Gastroesophageal sphincter (tissue), 3 donors: Measurements from ENCODE around the gene BCL2.

Experiments
- EP300 ChIP-seq: sonication (generic); formaldehyde crosslinking; IDR thresholded peaks from one replicate; pipeline ENCODE4 v1.6.1; 2017; ENCODE audit warnings: antibody characterized with exemption, mild to moderate bottlenecking
- POLR2A ChIP-seq, 2 donors: fragments of 450-650 bp; IDR thresholded peaks; one replicate each; pipeline ENCODE4 v1.6.1; 2017; ENCODE audit warnings: antibody characterized with exemption in 2 of 2, mild to moderate bottlenecking in 2 of 2, moderate library complexity in 1 of 2
- POLR2AphosphoS5 ChIP-seq: sonication (generic); formaldehyde crosslinking; IDR thresholded peaks from one replicate; pipeline ENCODE4 v1.6.1; 2017; ENCODE audit warnings: antibody characterized with exemption
- TF ChIP-seq, protein P1 (sequence below), 4 experiments: fragments of 200-600 bp in 2 of 4; fragments of 450-650 bp in 2 of 4; sonication (generic) in 1 of 4; IDR thresholded peaks; one replicate each; pipeline ENCODE4 v1.5.1; 2017 to 2019; ENCODE audit warnings: antibody characterized with exemption in 4 of 4, mild to moderate bottlenecking in 2 of 4, moderate library complexity in 2 of 4

DNA sequence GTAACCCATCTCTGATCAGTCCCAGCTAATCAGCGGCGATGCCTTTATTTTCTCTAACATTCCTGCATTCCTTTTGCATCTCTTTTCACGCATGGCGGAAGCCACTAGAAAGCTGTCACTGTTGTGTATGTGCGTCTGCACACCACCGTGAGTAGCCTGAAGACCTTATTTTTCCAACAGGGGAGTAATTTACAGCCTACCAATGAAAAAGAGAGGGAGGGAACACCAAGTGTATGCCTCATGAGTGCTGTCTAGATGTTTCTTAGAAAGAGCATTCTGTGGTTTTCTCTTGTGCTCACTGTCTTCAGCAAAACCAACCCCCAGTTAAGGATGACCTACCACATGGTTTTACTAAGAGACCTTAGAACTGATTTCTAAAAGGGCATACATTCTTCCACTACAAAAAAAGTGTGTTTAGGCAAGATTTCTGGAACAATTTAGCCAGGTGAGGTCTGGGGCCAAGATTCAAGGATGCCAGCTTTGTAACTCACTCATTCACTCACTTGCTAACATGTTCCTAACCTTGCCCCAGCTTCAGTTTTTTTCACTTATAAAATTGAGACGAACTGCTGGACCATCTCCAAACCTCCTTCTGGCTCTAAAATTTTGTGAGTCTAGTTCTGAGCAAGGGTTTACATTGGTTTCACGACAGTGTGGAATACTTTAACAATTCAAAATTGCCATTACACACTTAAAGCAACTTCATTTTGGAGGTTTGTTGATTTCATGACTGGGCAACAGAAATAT is 51.4 kb downstream of the BCL2 start:
- TF ChIP-seq, protein P1, sequence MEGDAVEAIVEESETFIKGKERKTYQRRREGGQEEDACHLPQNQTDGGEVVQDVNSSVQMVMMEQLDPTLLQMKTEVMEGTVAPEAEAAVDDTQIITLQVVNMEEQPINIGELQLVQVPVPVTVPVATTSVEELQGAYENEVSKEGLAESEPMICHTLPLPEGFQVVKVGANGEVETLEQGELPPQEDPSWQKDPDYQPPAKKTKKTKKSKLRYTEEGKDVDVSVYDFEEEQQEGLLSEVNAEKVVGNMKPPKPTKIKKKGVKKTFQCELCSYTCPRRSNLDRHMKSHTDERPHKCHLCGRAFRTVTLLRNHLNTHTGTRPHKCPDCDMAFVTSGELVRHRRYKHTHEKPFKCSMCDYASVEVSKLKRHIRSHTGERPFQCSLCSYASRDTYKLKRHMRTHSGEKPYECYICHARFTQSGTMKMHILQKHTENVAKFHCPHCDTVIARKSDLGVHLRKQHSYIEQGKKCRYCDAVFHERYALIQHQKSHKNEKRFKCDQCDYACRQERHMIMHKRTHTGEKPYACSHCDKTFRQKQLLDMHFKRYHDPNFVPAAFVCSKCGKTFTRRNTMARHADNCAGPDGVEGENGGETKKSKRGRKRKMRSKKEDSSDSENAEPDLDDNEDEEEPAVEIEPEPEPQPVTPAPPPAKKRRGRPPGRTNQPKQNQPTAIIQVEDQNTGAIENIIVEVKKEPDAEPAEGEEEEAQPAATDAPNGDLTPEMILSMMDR (IDR thresholded peaks at IDR 0.05), result no peak
- TF ChIP-seq POLR2A (IDR thresholded peaks at IDR 0.05), result no peak
- TF ChIP-seq POLR2AphosphoS5, result no peak
- TF ChIP-seq EP300, result no peak
